ENCODE results near the gene RSPO4. TPM values are rescaled to one million over a fixed set of nuclear protein-coding genes. Genes with fewer than 3 reads are reported as not detected.

RSPO4 gene
- total RNA-seq, 2 donors from 2014 or later = 0.08 to 0.12 TPM

GRCh38 chr20:946826-947225, 55.3 kb downstream of the RSPO4 start:
- Histone ChIP-seq H3K9ac (ENCODE audit: low read depth in 2 of 2, low read length in 2 of 2) (no peak overlapping the region), H3K36me3 (no peaks in the 10 kb centered on the region), H3K27me3 (no peaks in the 10 kb centered on the region), H3K9me3 (no peaks in the 10 kb centered on the region), H3K4me3 (no peak overlapping the region), H3K27ac (no peak overlapping the region), H3K4me1 (no peaks in the 10 kb centered on the region)
- no peak for DNase-seq
- intact Hi-C loops (cut with DNase I) = no loop called here
- no peak for TF ChIP-seq CTCF (IDR thresholded peaks at IDR 0.05)

GRCh38 chr20:945841-946240, 56.3 kb downstream of the RSPO4 start:
- Histone ChIP-seq H3K4me1 (no peaks in the 10 kb centered on the region), H3K27me3 (no peaks in the 10 kb centered on the region), H3K4me3 (no peak overlapping the region), H3K27ac (no peak overlapping the region), H3K9me3 (no peaks in the 10 kb centered on the region), H3K9ac (ENCODE audit: low read depth in 2 of 2, low read length in 2 of 2) (no peak overlapping the region), H3K36me3 (no peaks in the 10 kb centered on the region)
- intact Hi-C loops (cut with DNase I) = no loop called here
- no peak for TF ChIP-seq CTCF (IDR thresholded peaks at IDR 0.05)
- no peak for DNase-seq

GRCh38 chr20:944774-945410, 57.2 kb downstream of the RSPO4 start:
- H3K27me3 ChIP-seq = no peaks in the 10 kb centered on the region
- no peak for DNase-seq

GRCh38 chr20:944148-944547, 58.0 kb downstream of the RSPO4 start:
- Histone ChIP-seq H3K36me3 (no peaks in the 10 kb centered on the region), H3K9me3 (no peaks in the 10 kb centered on the region), H3K4me3 (no peak overlapping the region), H3K9ac (ENCODE audit: low read depth in 2 of 2, low read length in 2 of 2) (no peak overlapping the region), H3K27ac (no peak overlapping the region), H3K27me3 (no peaks in the 10 kb centered on the region), H3K4me1 (no peaks in the 10 kb centered on the region)
- intact Hi-C loops (cut with DNase I) = no loop called here
- no peak for DNase-seq
- TF ChIP-seq CTCF (IDR thresholded peaks at IDR 0.05) = no peak

More at GRCh38 chr20:944774-945410, 57.2 kb downstream of the RSPO4 start:
- TF ChIP-seq CTCF (IDR thresholded peaks at IDR 0.05) = no peak
- H3K27ac ChIP-seq = no peak overlapping the region
- no peaks in the 10 kb centered on the region for H3K4me1 ChIP-seq
- no peak overlapping the region for H3K9ac ChIP-seq (ENCODE audit: low read depth in 2 of 2, low read length in 2 of 2)
- no peaks in the 10 kb centered on the region for H3K36me3 ChIP-seq
- H3K4me3 ChIP-seq = no peak overlapping the region
- intact Hi-C loops (cut with DNase I) = no loop called here
- H3K9me3 ChIP-seq = no peaks in the 10 kb centered on the region

- DNase-seq = no peak
- Histone ChIP-seq H3K9ac (ENCODE audit: low read depth in 2 of 2, low read length in 2 of 2) (no peak overlapping the region), H3K4me1 (no peaks in the 10 kb centered on the region), H3K27me3 (no peaks in the 10 kb centered on the region), H3K36me3 (no peaks in the 10 kb centered on the region), H3K4me3 (no peak overlapping the region), H3K27ac (no peak overlapping the region), H3K9me3 (no peaks in the 10 kb centered on the region)
- intact Hi-C loops (cut with DNase I) = no loop called here
- TF ChIP-seq CTCF (IDR thresholded peaks at IDR 0.05) = no peak
These were observed 59.5 kb downstream of the RSPO4 start for GRCh38 chr20:942611-943010.

Measured in colonic mucosa (tissue), 4 donors.